ENCODE results near the gene SUGCT.
"Not testable (repeated sequence)": the region's sequence is repeated elsewhere in the genome, so short reads cannot be mapped to it uniquely, and the experiment has no call there.

The SUGCT gene

DNA sequence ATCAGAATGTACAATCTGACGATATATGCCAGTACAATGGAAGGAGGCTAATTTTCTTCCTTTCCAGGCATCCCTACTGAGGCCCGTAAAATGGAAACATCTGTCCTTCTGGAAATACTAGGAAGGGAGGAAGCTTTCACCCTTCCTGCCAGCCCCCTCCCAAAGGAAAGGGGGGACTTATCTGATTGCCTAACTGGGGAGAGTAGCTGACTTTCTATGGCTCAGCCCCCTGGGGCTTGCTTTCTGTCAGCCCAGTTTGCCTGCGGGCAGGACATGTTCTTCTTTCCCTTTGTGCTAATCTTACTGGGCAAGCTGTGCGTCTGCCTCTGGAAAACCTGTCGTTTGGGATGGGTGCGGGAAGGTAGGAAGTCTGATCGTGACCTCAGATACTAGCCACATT lies 508.9 kb downstream of the SUGCT start:
- Histone ChIP-seq H3K9ac (ENCODE audit: low read length in 2 of 2) (no peak overlapping the region), H3K27ac (ENCODE audit: low read length) (no peak overlapping the region), H3K27me3 (ENCODE audit: control insufficient read depth in 1 of 2, insufficient read depth in 2 of 2, low read length in 2 of 2) (no peaks in the 10 kb centered on the region), H3K4me1 (ENCODE audit: control insufficient read depth, insufficient read depth, low read length) (no peaks in the 10 kb centered on the region), H3K9me3 (ENCODE audit: control insufficient read depth in 2 of 2, low read length in 2 of 2) (no peaks in the 10 kb centered on the region), H3K36me3 (ENCODE audit: control insufficient read depth in 2 of 2, insufficient read depth in 2 of 2, low read length in 2 of 2) (no peaks in the 10 kb centered on the region), H3K4me3 (ENCODE audit: low read length in 2 of 2) (no peak overlapping the region)

DNA sequence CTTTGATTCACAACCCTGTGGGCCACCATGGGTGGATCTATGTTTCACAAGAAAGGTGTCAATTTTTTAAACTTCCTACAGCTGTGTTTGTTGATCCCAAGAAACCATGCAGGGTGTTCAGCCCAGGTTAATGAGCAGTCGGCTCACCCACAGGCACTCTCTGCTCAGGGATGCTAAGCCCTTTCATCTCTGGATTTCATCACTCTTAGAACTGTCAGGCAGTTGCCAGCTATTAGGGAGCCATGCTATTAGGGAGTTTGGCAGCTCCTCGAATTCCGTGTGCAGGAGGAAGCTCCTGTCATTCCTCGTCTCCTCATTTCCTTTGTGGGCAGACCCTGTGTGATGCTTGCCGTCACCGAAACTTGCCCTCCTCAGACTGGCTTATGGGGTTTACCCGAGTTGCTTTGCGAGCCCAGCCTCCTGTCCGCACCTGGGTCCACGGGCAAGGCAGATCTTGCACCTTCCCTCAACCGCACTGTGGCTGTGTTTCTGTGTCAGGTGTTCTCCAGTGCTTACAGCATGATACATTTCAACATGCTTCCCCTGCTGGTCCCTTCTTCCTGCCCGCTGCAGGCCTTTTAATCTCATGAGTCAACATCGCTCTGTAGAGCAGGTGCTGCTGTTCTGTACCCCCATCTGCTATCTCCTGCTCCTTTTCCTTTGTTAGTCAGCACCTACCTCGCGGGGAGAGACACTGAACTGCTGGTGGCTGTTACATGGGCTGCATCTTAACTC lies 509.8 kb downstream of the SUGCT start:
- Histone ChIP-seq H3K4me1 (ENCODE audit: control insufficient read depth, insufficient read depth, low read length) (no peaks in the 10 kb centered on the region), H3K4me3 (ENCODE audit: low read length in 2 of 2) (no peak overlapping the region), H3K36me3 (ENCODE audit: control insufficient read depth in 2 of 2, insufficient read depth in 2 of 2, low read length in 2 of 2) (no peaks in the 10 kb centered on the region), H3K9me3 (ENCODE audit: control insufficient read depth in 2 of 2, low read length in 2 of 2) (no peaks in the 10 kb centered on the region), H3K27ac (ENCODE audit: low read length) (no peak overlapping the region), H3K9ac (ENCODE audit: low read length in 2 of 2) (no peak overlapping the region), H3K27me3 (ENCODE audit: control insufficient read depth in 1 of 2, insufficient read depth in 2 of 2, low read length in 2 of 2) (no peaks in the 10 kb centered on the region)

DNA sequence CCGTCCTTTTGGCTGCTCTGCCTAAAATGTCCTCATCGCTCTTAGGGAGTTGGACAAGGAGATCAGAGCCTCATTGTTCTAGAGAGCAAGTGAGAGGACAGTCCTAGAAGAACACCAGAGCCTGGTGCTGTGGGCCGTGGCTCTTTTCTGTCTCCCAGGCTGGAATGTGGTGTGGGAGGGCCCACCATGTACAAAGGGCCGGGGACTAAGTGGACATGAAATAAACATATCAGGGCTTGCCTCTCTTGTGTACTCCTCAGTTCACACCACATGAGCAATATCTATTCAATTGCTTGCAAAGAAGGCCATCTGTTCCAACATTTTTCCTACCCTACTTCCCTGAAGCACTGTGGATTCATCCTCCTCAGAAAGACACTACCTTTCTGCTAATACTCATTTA lies 510.4 kb downstream of the SUGCT start:
- H3K9me3 ChIP-seq (ENCODE audit: control insufficient read depth in 2 of 2, low read length in 2 of 2), result no peaks in the 10 kb centered on the region
- no peaks in the 10 kb centered on the region for H3K36me3 ChIP-seq (ENCODE audit: control insufficient read depth in 2 of 2, insufficient read depth in 2 of 2, low read length in 2 of 2)
- H3K27ac ChIP-seq (ENCODE audit: low read length), result no peak overlapping the region
- H3K4me3 ChIP-seq (ENCODE audit: low read length in 2 of 2), result no peak overlapping the region
- no peaks in the 10 kb centered on the region for H3K27me3 ChIP-seq (ENCODE audit: control insufficient read depth in 1 of 2, insufficient read depth in 2 of 2, low read length in 2 of 2)
- H3K4me1 ChIP-seq (ENCODE audit: control insufficient read depth, insufficient read depth, low read length), result no peaks in the 10 kb centered on the region
- H3K9ac ChIP-seq (ENCODE audit: low read length in 2 of 2), result no peak overlapping the region

DNA sequence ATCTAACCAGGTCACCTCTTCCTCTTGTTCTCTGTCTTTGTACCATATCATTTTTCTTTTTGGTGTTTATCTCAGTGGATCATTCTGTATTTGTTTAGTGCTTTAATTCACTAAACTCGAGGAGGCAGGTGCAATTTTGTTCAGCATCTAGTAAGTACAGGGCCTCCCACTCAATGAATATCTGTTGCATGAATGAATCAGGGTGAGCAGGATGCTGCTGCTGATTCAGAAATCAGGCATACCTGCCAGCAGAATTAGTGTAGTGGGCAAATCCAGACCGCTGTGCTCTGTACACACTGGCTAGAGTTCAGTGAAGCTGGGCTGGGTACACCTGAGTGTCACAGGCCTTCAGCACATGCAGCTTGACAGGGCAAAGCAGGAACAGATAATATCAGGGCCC lies 511.9 kb downstream of the SUGCT start:
- no peaks in the 10 kb centered on the region for H3K27me3 ChIP-seq (ENCODE audit: control insufficient read depth in 1 of 2, insufficient read depth in 2 of 2, low read length in 2 of 2)
- H3K4me3 ChIP-seq (ENCODE audit: low read length in 2 of 2), result no peak overlapping the region
- no peaks in the 10 kb centered on the region for H3K4me1 ChIP-seq (ENCODE audit: control insufficient read depth, insufficient read depth, low read length)
- H3K9ac ChIP-seq (ENCODE audit: low read length in 2 of 2), result no peak overlapping the region
- H3K36me3 ChIP-seq (ENCODE audit: control insufficient read depth in 2 of 2, insufficient read depth in 2 of 2, low read length in 2 of 2), result no peaks in the 10 kb centered on the region
- H3K9me3 ChIP-seq (ENCODE audit: control insufficient read depth in 2 of 2, low read length in 2 of 2), result no peaks in the 10 kb centered on the region
- H3K27ac ChIP-seq (ENCODE audit: low read length), result no peak overlapping the region

DNA sequence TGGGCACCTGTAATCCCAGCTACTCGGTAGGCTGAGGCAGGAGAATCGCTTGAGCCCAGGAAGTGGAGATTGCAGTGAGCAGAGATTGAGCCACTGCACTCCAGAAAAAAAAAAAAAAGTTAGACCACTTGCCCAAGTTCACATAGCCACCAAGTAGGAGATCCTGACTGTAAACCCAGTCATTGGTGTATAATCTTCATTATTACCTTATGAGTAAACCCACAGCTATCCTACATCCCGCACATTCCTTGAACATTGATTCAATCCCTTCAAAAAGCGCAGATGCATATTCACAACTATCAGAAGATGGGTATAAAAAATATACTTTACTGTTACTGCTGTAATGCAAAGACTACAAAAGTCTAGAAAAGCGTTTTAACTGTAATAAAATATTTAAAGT lies 512.9 kb downstream of the SUGCT start:
- no peak overlapping the region for H3K9ac ChIP-seq (ENCODE audit: low read length in 2 of 2)
- no peaks in the 10 kb centered on the region for H3K4me1 ChIP-seq (ENCODE audit: control insufficient read depth, insufficient read depth, low read length)
- H3K27ac ChIP-seq (ENCODE audit: low read length), result no peak overlapping the region
- no peak overlapping the region for H3K4me3 ChIP-seq (ENCODE audit: low read length in 2 of 2)
- no peaks in the 10 kb centered on the region for H3K9me3 ChIP-seq (ENCODE audit: control insufficient read depth in 2 of 2, low read length in 2 of 2)
- H3K27me3 ChIP-seq (ENCODE audit: control insufficient read depth in 1 of 2, insufficient read depth in 2 of 2, low read length in 2 of 2), result no peaks in the 10 kb centered on the region
- no peaks in the 10 kb centered on the region for H3K36me3 ChIP-seq (ENCODE audit: control insufficient read depth in 2 of 2, insufficient read depth in 2 of 2, low read length in 2 of 2)

DNA sequence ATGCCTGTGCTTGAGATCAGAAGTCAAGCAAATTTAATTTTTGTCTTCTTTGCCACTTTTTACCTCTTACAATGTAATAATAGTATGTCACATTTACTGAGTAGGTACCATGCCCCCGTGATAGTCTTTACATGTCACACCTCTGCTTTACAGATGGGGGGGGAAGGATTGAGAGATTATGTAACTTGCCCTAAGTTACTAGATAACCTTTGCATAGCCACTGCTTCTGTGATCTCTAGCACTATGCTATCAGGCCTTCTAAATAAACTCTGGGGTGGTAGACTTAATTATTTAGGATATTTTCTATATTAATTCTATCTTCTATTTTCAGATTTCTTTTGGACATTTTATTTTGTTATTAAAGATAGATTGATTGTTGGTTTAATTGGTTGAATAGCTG lies 514.4 kb downstream of the SUGCT start:
- H3K9me3 ChIP-seq (ENCODE audit: control insufficient read depth in 2 of 2, low read length in 2 of 2), result no peaks in the 10 kb centered on the region
- H3K4me1 ChIP-seq (ENCODE audit: control insufficient read depth, insufficient read depth, low read length), result no peaks in the 10 kb centered on the region
- H3K4me3 ChIP-seq (ENCODE audit: low read length in 2 of 2), result no peak overlapping the region
- no peak overlapping the region for H3K9ac ChIP-seq (ENCODE audit: low read length in 2 of 2)
- H3K27ac ChIP-seq (ENCODE audit: low read length), result no peak overlapping the region
- H3K36me3 ChIP-seq (ENCODE audit: control insufficient read depth in 2 of 2, insufficient read depth in 2 of 2, low read length in 2 of 2), result no peaks in the 10 kb centered on the region
- no peaks in the 10 kb centered on the region for H3K27me3 ChIP-seq (ENCODE audit: control insufficient read depth in 1 of 2, insufficient read depth in 2 of 2, low read length in 2 of 2)

DNA sequence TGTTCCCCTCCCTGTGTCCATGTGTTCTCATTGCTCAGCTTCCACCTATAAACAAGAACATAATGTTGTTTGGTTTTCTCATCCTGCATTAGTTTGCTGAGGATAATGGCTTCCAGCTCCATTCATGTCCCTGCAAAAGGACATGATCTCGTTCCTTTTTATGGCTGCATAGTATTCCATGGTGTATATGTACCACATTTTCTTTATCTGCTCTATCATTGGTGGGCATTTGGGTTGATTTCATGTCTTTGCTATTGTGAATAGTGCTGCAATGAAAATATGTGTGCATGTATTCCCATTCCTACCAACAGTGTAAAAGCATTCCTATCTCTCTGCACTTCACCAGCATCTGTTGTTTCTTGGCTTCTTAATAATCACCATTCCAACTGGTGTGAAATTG lies 516.1 kb downstream of the SUGCT start:
- H3K9me3 ChIP-seq (ENCODE audit: control insufficient read depth in 2 of 2, low read length in 2 of 2); H3K27ac ChIP-seq (ENCODE audit: low read length); H3K36me3 ChIP-seq (ENCODE audit: control insufficient read depth in 2 of 2, insufficient read depth in 2 of 2, low read length in 2 of 2); H3K9ac ChIP-seq (ENCODE audit: low read length in 2 of 2); H3K27me3 ChIP-seq (ENCODE audit: control insufficient read depth in 1 of 2, insufficient read depth in 2 of 2, low read length in 2 of 2); H3K4me1 ChIP-seq (ENCODE audit: control insufficient read depth, insufficient read depth, low read length); H3K4me3 ChIP-seq (ENCODE audit: low read length in 2 of 2): not testable (repeated sequence)

DNA sequence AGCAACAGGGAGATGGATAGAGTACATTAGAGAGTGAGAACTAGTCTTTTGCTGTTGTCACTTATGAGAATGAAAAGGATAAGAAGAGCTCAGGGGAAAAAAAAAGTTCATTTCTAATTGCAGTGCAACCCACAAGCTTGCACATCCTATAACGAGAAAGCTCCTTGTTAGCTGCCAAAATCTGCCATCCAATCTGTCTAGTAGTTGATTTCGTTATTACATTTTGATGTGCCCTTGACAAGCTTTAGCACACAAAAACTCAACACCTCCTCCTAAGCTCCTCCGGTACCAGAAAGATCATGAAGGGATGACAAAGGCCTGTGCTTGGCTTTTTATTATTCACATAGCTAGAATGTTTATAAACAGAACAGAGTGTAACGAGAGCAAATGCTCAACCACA lies 519.4 kb downstream of the SUGCT start:
- Histone ChIP-seq H3K9me3 (ENCODE audit: control insufficient read depth in 2 of 2, low read length in 2 of 2) (no peaks in the 10 kb centered on the region), H3K4me3 (ENCODE audit: low read length in 2 of 2) (no peak overlapping the region), H3K27ac (ENCODE audit: low read length) (no peak overlapping the region), H3K4me1 (ENCODE audit: control insufficient read depth, insufficient read depth, low read length) (no peaks in the 10 kb centered on the region), H3K36me3 (ENCODE audit: control insufficient read depth in 2 of 2, insufficient read depth in 2 of 2, low read length in 2 of 2) (no peaks in the 10 kb centered on the region), H3K27me3 (ENCODE audit: control insufficient read depth in 1 of 2, insufficient read depth in 2 of 2, low read length in 2 of 2) (no peaks in the 10 kb centered on the region), H3K9ac (ENCODE audit: low read length in 2 of 2) (no peak overlapping the region)

DNA sequence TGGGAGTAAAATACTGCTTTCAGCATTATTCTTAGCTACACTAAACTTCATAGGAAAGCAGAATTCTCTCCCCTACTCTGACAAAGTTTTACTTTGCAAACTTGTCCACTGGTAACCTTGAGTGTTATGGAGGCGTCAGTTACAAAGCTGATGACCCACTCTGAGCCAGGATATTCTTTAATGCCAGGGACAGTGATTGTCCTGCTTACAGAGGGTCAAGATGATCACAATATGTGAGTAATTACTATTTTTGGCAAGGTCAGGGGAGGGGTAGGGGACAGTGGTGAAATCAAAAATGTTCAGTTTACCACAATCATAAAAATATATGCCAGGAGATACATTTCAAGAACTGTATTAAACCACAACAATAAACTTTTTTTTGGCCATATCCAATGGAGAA lies 520.6 kb downstream of the SUGCT start:
- Histone ChIP-seq H3K4me3 (ENCODE audit: low read length in 2 of 2) (no peak overlapping the region), H3K27me3 (ENCODE audit: control insufficient read depth in 1 of 2, insufficient read depth in 2 of 2, low read length in 2 of 2) (no peaks in the 10 kb centered on the region), H3K27ac (ENCODE audit: low read length) (no peak overlapping the region), H3K4me1 (ENCODE audit: control insufficient read depth, insufficient read depth, low read length) (no peaks in the 10 kb centered on the region), H3K9me3 (ENCODE audit: control insufficient read depth in 2 of 2, low read length in 2 of 2) (no peaks in the 10 kb centered on the region), H3K36me3 (ENCODE audit: control insufficient read depth in 2 of 2, insufficient read depth in 2 of 2, low read length in 2 of 2) (no peaks in the 10 kb centered on the region), H3K9ac (ENCODE audit: low read length in 2 of 2) (no peak overlapping the region)

DNA sequence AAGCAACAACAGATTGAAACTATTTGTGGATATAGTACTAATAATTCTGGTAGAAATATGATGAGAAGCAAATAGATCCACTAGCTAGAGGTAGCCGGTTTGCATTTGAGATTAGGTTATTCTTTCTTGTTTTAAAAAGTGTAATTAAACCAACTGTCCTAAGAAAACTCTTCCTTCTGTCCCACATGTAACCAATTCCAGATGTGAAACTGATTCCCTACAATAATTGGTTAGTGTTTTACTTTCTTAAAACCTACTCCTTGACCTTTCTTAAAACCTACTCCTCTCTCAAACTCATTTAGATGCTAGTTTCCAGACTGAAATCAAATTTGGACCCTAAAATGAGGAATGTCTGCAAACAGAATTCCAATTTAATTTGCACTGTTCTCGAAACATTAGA lies 521.5 kb downstream of the SUGCT start:
- no peaks in the 10 kb centered on the region for H3K4me1 ChIP-seq (ENCODE audit: control insufficient read depth, insufficient read depth, low read length)
- no peaks in the 10 kb centered on the region for H3K9me3 ChIP-seq (ENCODE audit: control insufficient read depth in 2 of 2, low read length in 2 of 2)
- no peaks in the 10 kb centered on the region for H3K27me3 ChIP-seq (ENCODE audit: control insufficient read depth in 1 of 2, insufficient read depth in 2 of 2, low read length in 2 of 2)
- no peak overlapping the region for H3K27ac ChIP-seq (ENCODE audit: low read length)
- no peak overlapping the region for H3K4me3 ChIP-seq (ENCODE audit: low read length in 2 of 2)
- H3K36me3 ChIP-seq (ENCODE audit: control insufficient read depth in 2 of 2, insufficient read depth in 2 of 2, low read length in 2 of 2), result no peaks in the 10 kb centered on the region
- H3K9ac ChIP-seq (ENCODE audit: low read length in 2 of 2), result no peak overlapping the region

DNA sequence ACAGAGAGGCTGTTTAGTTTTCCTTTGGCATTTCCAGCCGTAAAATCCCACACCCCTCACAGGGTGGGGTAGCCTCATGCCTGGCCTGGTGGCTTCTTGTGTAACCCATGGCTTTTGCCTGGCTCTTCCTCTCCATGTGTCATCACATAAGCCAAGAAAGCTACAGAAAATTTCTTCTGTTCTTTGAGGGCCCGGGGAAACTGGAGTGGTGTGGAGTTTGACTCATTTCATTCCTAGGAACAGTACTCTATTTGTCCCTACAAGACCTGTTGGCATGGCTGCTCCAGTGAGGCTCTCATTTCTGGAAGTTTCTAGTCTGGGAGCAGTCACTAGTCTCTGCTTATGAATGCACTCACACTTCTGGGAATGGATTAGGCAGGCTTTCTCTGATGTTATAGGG lies 523.9 kb downstream of the SUGCT start:
- no peaks in the 10 kb centered on the region for H3K4me1 ChIP-seq (ENCODE audit: control insufficient read depth, insufficient read depth, low read length)
- no peaks in the 10 kb centered on the region for H3K27me3 ChIP-seq (ENCODE audit: control insufficient read depth in 1 of 2, insufficient read depth in 2 of 2, low read length in 2 of 2)
- H3K27ac ChIP-seq (ENCODE audit: low read length), result no peak overlapping the region
- no peak overlapping the region for H3K9ac ChIP-seq (ENCODE audit: low read length in 2 of 2)
- H3K9me3 ChIP-seq (ENCODE audit: control insufficient read depth in 2 of 2, low read length in 2 of 2), result no peaks in the 10 kb centered on the region
- no peaks in the 10 kb centered on the region for H3K36me3 ChIP-seq (ENCODE audit: control insufficient read depth in 2 of 2, insufficient read depth in 2 of 2, low read length in 2 of 2)
- H3K4me3 ChIP-seq (ENCODE audit: low read length in 2 of 2), result no peak overlapping the region
